ENCODE measurements around the gene C3orf49.

The C3orf49 gene

GRCh38 chr3:63798544-63798943 is 20.6 kb upstream of the C3orf49 start:
- Histone ChIP-seq H3K27ac (replicated peaks) (no peak overlapping the region), H3K27me3 (ENCODE audit: insufficient read depth, poor library complexity, severe bottlenecking) (no peaks in the 10 kb centered on the region), H3K4me3 (replicated peaks; ENCODE audit: insufficient read depth, low read length) (no peak overlapping the region)
- TF ChIP-seq GABPA (IDR thresholded peaks at IDR 0.05; ENCODE audit: low read depth) (no peak), POLR2AphosphoS5 (IDR thresholded peaks at IDR 0.05; ENCODE audit: low read depth) (no peak), SPI1 (IDR thresholded peaks at IDR 0.05; ENCODE audit: borderline replicate concordance, low read depth) (no peak), REST (IDR thresholded peaks at IDR 0.05; ENCODE audit: insufficient replicate concordance, low read depth) (no peak), CTCF (IDR thresholded peaks at IDR 0.05; ENCODE audit: insufficient read depth, low read length) (no peak)
- DNase-seq (ENCODE audit: low read depth in 1 of 2, low spot score in 1 of 2) = no peak

- TF ChIP-seq REST (IDR thresholded peaks at IDR 0.05; ENCODE audit: insufficient replicate concordance, low read depth) = no peak
- TF ChIP-seq CTCF (IDR thresholded peaks at IDR 0.05; ENCODE audit: insufficient read depth, low read length) = no peak
- TF ChIP-seq POLR2AphosphoS5 (IDR thresholded peaks at IDR 0.05; ENCODE audit: low read depth) = no peak
- no peak for TF ChIP-seq GABPA (IDR thresholded peaks at IDR 0.05; ENCODE audit: low read depth)
- no peak for TF ChIP-seq SPI1 (IDR thresholded peaks at IDR 0.05; ENCODE audit: borderline replicate concordance, low read depth)
- Histone ChIP-seq H3K27ac (replicated peaks) (no peak overlapping the region), H3K4me3 (replicated peaks; ENCODE audit: insufficient read depth, low read length) (no peak overlapping the region), H3K27me3 (ENCODE audit: insufficient read depth, poor library complexity, severe bottlenecking) (no peaks in the 10 kb centered on the region)
- no peak for DNase-seq (ENCODE audit: low read depth in 1 of 2, low spot score in 1 of 2)
Observed at GRCh38 chr3:63798949-63799348, 20.1 kb upstream of the C3orf49 start.

GRCh38 chr3:63800097-63800496 is 19.0 kb upstream of the C3orf49 start:
- H3K27me3 ChIP-seq (ENCODE audit: insufficient read depth, poor library complexity, severe bottlenecking) = no peaks in the 10 kb centered on the region
- TF ChIP-seq POLR2AphosphoS5 (IDR thresholded peaks at IDR 0.05; ENCODE audit: low read depth) = no peak
- H3K4me3 ChIP-seq (replicated peaks; ENCODE audit: insufficient read depth, low read length) = no peak overlapping the region
- DNase-seq (ENCODE audit: low read depth in 1 of 2, low spot score in 1 of 2) = no peak
- H3K27ac ChIP-seq (replicated peaks) = no peak overlapping the region

- H3K4me3 ChIP-seq (replicated peaks; ENCODE audit: insufficient read depth, low read length) = no peak overlapping the region
- H3K27ac ChIP-seq (replicated peaks) = no peak overlapping the region
- no peaks in the 10 kb centered on the region for H3K27me3 ChIP-seq (ENCODE audit: insufficient read depth, poor library complexity, severe bottlenecking)
- TF ChIP-seq POLR2AphosphoS5 (IDR thresholded peaks at IDR 0.05; ENCODE audit: low read depth) = no peak
- DNase-seq (ENCODE audit: low read depth in 1 of 2, low spot score in 1 of 2) = no peak
Observed at GRCh38 chr3:63803911-63804310, 15.2 kb upstream of the C3orf49 start.

DNA sequence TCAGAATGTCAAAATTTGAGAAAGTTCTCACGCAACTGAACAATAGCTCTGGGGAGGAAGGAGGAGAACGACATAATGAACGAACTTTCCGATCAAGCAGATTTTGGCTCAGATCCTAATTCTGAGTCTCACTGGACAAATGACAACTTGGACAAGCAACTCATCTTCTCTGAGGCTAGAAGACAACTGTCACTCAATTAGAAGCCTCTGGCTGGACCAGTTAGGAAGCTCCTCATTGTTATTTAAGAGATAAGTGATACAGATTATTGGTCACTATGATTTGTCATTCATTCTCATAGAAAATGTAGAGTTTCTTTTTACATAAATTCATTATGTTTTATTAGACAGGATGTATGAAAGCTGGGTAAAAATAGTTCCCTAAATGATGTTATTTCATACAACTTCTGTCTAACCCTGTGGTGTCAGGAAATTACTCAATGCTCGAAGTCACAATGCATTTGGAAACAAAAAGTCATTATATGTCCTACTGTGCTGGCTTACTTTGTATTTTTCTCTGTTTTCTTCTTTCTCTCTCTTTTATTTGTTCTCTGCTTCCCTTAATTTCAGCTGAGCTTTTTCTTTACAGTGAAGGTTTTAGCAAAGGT is 11.0 kb upstream of the C3orf49 start:
- H3K4me3 ChIP-seq (replicated peaks; ENCODE audit: insufficient read depth, low read length) = no peak overlapping the region
- no peak for TF ChIP-seq CTCF (IDR thresholded peaks at IDR 0.05; ENCODE audit: insufficient read depth, low read length)
- TF ChIP-seq REST (IDR thresholded peaks at IDR 0.05; ENCODE audit: insufficient replicate concordance, low read depth) = no peak
- no peak for TF ChIP-seq SPI1 (IDR thresholded peaks at IDR 0.05; ENCODE audit: borderline replicate concordance, low read depth)
- no peak for TF ChIP-seq GABPA (IDR thresholded peaks at IDR 0.05; ENCODE audit: low read depth)
- no peak for TF ChIP-seq POLR2AphosphoS5 (IDR thresholded peaks at IDR 0.05; ENCODE audit: low read depth)
- no peaks in the 10 kb centered on the region for H3K27me3 ChIP-seq (ENCODE audit: insufficient read depth, poor library complexity, severe bottlenecking)
- peak; percentile 39 to 69 for DNase-seq (ENCODE audit: low read depth in 1 of 2, low spot score in 1 of 2)
- H3K27ac ChIP-seq (replicated peaks) = peak overlapping the region; percentile 67

All from HL-60 (cell line).